HG02763 (cell line): Measurements from ENCODE around the gene GALK1.
A peak's percentile ranks its signal among the peaks of the same experiment; 100 is the strongest.
"Not testable (repeated sequence)": the region's sequence is repeated elsewhere in the genome, so short reads cannot be mapped to it uniquely, and the experiment has no call there.

Experiments
- ATAC-seq: cut with Tn5 transposase; IDR thresholded peaks from one replicate; pipeline ENCODE4 v1.9.1; 2021; ENCODE audit warnings: mild to moderate bottlenecking, moderate library complexity; ENCODE audit not compliant: unreplicated experiment

Gene GALK1

DNA sequence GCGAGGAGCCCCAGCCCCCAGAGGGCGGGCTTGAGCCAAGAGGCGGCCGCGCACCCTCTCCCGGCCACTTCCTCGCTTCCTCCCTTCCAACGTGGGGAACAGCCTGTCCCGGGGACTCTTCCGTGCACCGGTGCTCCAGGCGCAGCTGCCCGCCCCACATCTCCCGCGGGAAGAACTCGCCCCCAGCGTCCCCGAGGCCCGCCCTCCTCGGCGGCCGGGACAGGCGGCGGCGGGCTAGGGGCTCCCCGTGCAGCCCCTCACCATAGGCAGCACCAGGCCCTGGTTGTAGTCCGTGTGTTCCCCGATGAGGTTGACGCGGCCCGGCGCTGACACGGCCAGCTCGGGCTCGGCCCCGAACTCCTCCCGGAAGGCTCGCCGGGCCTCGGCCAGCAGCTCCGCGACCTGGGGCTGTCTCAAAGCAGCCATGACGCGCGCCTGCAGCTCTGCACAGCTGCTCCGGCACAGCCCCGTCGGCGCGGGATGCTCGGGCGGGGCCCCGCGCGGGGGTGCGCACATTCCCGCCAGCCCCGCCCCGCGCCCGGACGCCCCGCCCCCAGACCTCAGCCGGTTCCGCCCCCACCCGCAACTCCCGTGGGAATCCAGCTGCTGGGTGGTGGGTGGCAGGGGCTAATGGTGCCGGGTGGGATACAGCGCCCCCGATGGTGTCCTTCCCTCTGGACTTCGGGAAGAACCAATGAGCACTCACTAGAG lies at the start of gene GALK1:
Gene GALK1, minus strand, starts transcription at position 482 of the 711 bp plus-strand sequence. Its CDS starts 56 bp downstream, at position 426.
- ATAC-seq = peak; percentile 51

DNA sequence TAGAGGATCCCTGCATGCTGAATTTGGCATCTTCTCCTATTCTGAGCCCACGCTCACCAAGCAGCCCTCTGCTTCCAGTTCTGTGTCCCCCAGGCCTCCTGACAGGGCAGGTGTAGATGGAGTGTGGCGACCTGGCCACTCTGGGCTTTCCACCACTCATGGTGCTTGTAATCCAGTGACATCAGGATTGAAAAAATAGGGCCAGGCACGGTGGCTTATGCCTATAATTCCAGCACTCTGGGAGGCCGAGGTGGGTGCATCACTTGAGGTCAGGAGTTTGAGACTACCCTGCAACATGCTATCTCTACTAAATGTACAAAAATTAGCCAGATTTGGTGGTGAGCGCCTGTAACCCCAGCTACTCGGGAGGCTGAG lies 49.0 kb upstream of the GALK1 start:
- no peak for ATAC-seq

DNA sequence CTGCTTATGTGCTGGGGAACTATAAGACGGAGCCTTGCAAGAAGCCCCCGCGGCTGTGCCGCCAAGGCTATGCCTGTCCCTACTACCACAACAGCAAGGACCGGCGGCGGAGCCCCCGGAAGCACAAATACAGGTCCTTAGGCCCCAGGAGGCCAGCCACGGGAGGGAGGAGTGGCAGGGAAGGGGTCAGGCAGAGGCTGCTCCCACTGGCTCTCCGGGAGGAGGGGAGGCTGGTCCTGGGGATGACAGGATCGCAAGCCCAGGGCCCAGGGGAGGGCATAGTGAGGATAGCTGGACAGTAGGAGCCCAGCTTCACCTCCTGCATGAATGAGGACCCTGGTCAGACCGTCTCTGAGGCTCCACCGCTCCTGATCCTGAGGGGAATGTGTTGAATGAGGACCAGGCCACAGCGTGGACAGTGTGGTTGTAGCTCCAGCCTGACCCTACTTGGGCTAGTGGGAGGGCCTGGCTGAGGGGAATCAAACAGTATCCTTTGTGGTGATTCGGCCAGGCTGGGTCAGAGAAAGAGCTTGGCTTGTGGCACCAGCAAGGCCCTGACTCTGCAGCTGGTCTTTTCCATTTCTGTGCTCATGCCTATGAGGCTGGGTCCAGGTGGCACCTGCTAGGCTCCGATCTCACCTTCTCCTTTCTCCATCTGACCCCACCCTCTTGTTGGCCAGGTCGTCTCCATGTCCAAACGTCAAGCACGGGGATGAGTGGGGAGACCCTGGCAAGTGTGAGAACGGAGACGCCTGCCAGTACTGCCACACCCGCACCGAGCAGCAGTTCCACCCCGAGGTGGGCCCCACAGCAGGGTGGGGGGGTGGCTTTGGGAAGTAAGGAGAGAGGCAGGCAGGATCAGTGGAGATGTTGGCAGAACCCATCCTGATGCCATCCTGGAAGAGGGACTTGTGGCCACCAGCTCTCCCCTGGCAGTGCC lies 48.4 kb upstream of the GALK1 start:
- ATAC-seq = no peak

DNA sequence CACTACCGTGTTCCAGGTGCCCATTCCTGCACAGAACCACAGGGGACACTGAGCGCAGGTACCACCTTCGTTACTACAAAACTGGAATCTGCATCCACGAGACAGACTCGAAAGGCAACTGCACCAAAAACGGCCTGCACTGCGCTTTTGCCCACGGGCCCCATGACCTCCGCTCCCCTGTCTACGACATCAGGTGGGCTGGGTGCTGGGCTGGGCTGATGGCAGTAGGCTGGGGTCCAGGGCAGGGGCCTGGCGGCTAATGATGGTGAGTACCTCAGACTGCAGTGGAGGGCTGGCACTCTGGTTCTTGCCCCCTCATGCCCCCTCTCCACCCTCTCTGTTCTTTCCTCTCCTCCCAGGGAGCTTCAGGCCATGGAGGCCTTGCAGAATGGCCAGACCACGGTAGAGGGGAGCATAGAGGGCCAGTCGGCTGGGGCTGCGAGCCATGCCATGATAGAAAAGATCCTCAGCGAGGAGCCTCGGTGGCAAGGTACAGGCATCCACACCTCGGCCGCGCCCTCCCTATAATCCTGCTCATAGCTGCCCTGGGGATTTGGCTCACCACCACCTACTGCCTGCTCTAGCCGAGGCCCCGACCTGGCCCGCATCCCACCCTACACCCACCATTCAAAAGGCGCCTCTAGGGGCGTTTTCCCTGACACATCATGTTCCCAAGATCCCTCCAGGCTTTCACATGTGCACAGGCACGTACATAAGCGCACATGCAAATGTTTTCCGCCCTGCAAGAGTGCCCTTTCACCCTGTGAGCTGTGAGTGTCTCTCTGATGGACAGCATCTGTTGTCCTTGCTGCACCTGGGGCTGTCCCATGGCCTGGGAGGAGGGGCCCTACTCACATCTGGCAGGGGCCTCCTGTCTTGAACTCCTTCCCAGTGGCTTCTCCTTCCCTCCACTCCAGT lies 47.4 kb upstream of the GALK1 start:
- no peak for ATAC-seq

DNA sequence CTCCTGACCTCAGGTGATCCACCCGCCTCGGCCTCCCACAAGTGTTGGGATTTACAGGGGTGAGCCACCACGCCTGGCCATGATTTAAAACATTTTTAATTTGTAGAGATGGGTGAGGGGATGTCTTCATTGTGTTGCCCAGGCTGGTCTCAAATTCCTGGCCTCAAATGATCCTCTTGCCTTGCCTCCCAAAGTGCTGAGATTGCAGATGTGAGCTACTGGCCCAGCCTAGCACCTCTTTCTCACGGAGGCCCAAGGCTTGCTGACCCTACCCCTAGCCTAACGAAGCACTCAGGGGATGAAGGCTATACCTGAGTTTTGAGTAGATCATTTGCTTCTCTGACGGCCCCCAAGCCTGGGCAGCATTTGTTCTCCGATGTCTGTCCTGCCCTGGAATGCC lies 46.2 kb upstream of the GALK1 start:
- no peak for ATAC-seq

DNA sequence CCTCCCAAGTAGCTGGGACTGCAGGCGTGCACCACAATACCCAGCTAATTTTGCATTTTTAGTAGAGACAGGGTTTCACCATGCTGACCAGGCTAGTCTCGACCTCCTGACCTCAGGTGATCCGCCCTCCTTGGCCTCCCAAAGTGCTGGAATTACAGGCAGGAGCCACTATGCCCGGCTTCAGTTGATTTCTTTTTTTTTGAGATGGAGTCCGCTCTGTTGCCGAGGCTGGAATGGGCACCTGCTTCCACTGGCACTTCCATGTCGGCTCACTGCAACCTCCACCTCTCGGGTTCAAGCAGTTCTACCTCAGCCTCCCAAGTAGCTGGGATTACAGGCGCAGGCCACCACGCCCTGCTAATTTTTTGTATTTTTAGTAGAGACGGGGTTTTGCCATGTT lies 45.8 kb upstream of the GALK1 start:
- not testable (repeated sequence) for ATAC-seq

DNA sequence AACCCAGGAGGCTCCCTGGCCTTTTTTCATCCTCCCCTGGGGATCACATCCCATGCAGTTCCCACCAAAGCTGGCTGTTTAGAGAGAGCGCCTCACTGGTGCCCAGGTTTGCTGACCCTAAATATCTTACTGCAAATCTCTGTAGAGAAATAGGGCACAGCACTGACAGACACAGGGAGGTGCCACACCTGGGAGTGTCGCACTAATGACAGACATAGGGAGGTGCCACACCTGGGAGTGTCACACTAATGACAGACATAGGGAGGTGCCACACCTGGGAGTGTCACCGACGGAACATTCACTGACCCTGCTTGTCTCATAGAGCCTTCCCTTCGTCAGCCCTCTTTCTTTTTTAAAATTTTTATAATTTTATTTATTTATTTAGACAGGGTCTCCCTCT lies 45.2 kb upstream of the GALK1 start:
- ATAC-seq = no peak

DNA sequence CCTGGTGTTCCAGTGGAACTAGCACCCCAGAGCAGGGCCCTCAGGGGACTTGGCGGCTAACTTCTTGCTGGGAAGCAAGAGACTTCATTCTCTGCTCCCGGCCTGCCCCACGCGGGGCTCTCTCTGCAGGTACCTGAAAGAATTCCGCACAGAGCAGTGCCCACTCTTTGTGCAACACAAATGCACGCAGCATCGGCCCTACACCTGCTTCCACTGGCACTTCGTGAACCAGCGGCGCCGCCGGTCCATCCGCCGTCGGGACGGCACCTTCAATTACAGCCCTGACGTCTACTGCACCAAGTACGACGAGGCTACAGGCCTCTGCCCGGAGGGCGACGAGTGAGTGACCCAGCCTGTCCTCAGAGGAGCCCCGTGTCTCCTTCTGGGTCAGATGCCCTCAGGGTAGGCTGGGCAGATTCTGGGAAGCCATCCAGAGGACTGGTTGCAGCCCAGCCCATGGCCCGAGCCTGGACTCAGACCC lies 44.7 kb upstream of the GALK1 start:
- no peak for ATAC-seq

DNA sequence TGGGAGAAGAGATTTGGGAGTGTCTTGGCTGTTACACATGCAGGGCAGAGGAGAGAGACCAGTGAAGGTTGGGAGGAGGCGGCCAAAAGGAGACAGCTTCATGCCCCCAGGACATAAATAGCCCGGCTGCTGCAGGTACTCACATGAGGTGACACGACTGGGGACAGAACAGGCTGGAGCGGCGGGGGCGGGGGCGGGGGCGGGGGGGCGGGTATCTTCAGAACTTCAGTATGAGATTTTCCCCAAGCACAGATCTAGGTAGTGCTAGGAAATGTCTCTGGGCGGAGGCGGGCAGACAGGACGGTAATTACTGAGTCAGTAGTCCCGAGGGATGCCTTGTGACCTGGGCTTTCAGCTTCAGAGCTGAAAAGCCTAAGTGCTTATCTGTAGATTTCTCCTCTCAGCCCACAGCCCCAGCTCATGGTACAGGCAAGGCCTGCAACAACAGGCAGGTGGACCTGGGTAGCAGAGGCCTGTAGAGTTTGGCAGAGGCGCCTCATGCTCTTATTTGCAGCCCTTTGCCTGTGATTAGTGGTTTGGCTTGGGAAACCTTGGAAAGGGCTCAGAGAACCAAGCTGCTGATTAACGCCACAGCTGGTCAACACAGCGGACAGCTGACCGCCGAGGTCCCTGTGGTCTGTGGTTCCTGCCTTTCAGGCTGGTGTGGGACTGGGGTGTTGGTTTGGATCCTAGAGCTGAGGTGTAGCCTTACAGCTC lies 44.1 kb upstream of the GALK1 start:
- ATAC-seq = no peak

DNA sequence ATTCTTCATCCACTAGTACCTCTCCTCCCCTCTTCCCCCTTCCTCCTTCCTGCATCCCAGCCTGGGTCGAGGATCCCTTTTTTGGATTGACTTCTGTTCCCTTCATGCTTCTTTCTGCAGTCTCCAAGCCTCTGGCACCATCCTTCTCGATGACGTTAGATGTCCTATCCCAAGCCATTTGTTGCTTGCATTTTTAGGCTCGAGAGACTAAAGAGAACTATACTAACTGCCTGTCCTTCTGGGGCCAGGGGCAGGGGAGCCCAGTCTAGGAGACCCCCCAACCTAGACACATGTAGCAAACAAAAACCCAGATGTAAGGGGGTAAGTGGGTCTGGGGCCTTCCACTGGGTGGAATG lies 43.5 kb upstream of the GALK1 start:
- no peak for ATAC-seq

DNA sequence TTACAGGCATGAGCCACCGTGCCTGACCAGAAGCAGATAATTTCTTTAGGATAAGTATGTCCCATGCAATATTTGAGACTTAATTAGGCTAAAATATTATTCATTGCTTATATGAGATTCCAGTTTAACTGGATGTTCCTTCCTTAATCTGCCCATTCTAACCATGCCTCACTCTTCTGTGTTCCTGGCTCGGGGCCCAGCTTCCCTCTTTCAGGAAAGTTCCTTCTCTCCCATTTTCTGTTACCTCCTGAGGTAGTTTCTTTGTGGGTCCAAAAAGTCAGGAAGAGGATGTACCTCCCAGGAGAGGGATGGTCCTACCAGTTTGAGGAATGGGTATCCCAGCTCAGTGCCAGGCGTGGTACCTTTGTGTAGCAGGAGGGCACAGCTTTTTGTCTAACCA lies 42.9 kb upstream of the GALK1 start:
- ATAC-seq = no peak

DNA sequence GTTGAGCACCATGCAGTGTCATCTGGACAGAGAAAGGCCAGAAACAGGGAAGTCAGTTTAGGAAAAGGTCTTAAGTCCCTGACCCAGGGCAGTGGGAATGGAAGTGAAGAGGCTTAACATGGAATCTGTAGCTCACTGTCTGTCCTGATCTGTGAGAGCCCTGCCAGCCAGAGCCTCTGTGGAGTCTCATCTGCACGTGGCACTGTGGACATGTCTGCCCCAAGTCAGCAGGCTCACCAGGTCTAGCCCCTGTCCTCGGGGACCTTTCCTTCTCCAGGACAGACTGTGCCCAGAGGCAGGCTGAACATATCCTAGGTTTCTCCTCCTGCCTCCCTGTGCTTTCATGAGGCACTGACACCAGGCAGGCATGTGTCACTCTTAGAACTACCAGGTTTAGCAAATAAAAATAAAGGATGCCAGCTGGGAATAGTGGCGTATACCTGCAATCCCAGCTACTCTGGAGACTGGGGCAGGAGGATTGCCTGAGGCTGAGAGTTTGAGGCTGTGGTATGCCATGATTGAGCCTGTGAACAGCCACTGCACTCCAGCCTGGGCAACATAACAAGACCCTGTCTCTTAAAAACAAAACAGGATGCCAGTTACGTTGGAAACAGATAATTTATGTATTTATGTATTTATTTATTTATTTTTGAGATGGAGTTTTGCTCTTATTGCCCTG lies 42.0 kb upstream of the GALK1 start:
- no peak for ATAC-seq

DNA sequence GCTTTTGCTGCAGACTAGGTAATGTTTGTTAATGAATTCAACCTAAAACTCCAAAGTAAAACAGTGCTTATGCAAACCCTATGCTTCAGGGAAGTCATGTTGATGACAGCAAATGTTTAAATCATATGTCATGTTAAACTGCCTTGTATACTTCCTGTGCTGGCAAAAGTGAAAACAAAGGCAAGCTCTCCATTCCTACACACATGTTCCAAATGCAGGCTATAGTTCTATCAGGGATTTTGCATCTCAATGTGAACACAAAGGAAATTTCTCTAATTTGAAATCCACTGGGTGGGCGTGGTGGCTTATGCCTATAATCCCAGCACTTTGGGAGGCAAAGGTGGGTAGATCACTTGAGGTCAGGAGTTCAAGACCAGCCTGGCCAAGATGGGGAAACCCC lies 38.9 kb upstream of the GALK1 start:
- ATAC-seq = no peak

DNA sequence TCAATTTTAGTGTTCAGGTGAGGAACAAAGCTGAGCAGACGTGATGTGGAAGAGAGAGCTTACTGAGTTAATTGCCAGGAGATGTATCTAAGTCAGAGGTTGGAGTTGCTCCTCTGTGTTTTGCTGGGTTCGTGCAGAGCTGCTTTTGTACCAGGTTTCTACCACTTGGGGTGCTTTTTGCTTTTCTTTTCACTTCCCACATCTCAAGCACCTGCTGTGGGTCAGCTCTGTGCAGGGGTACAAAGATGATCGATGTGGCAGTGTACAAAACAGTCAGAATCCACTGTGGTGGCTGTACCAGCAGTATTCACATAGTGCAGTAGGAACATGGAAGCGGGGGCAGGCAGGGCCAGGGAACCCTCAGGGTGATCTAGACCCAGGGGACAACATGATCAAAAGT lies 34.4 kb upstream of the GALK1 start:
- ATAC-seq = no peak

DNA sequence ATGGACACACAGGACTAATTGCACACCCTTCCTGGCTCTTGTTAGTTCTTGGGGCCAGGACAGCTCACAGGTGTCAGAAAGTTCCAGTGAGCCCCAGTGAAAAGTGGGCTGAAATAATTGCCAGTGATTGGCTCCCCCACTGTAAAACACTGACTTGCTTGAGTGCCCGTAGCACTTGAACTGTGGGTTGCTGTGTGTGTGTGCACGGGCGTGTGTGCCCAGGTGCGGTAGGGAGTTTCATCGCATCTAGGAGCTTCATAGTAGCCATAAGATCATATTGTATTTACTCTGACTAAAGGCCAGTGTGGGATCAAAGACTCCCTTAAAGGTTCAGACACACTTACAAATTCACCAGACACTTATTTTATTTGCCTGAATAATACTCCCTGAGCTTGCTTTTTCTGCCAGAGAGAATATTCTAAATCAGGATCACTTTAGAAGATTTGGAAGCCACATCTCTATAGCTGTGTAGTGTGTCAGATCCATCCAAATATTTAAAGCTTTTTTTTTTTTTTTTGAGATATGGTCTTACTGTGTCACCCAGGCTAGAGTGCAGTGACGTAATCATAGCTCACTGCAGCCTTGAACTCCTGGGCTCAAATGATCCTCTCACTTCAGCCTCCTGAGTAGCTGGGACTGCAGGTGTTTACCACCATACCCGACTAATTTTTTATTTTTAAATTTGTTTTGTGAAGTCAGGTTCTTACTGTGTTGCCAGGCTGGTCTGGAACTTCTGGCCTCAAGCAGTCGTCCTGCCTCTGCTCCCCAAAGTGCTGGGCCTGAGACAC lies 31.0 kb upstream of the GALK1 start:
- ATAC-seq = no peak

DNA sequence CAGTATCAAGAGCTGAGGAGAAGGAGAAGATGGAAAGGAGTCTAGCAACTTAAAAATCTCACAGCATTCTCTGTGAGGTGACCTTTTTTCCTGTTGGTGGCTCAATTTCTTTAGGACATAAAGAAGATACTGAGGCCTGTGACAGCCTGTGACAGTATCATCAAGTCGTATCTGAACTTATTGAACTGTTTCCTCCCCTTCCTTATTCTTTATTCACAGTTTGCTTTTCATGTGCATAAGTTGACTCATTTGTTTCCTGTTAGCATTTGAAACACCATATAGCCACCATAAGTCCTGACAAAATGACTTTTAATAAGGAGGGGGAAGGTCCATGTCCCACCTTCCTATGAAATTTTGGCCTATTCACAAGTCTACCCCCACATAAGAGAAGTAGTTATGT lies 28.5 kb upstream of the GALK1 start:
- no peak for ATAC-seq

DNA sequence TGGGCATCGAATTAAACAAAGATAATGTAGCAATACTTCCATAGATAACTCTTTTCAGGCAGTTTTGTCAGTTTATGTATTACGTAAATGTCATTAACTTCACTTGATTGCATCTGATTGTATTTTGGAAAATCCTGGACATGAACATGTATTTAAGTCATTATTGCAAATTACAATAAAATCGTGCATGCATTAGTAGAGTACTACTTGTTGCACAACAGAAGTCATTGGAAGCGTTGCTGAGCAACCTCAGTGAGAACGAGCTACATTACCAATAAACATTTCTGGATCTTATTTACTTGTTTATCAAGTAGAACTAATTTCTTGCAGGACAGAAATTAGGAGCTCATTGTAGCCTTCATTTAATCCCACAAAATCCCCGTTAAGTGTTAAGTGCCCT lies 26.3 kb upstream of the GALK1 start:
- no peak for ATAC-seq

DNA sequence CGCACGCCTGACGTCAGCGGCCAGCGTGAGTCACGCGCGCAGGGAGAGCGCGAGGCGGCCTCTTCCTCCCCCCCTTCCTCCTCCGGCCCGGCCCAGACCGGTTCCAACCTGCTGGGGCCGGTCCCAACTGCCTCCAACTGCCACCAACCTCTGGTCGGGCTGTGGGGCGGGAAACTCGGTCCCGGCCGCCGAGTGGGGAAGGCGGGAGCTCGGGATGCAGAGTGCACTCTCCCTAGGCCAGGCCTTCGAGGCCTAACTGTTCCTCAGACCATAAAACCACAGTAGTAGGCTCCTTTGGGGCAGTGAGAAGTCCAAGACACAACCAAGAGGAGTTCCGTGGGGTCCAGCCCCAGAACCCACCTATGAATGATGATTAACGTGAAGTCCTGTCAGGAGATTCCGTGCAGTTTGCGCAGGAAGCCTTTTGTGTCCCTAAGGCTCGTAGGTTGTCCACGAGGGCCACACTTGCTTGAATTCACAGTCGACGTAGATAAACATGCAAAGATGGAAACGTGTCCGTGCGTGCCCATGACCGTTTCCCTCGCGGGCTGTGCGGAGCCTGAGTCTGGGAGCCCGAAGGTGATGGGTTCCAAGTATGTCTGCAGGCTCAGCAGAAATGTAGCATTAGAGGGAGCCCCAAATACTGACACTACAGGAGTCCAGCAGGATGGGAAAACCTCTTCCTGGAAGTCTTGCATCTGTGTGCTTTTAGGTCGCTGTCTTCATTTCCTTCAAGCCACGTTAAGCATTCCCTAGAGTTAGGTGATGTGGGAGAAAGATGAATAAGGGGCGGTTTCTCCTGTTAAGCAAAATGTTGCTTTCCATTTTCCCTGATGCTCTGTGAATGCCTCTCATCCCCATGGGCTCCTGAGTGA lies 20.3 kb upstream of the GALK1 start:
- peak; percentile 58 for ATAC-seq
